Measurements from ENCODE around the gene CCDC73.
A peak's percentile ranks its signal among the peaks of the same experiment; 100 is the strongest.
"Not testable (repeated sequence)": the region's sequence is repeated elsewhere in the genome, so short reads cannot be mapped to it uniquely, and the experiment has no call there.

CCDC73 gene

GRCh38 chr11:32794439-32794838, at the start of gene CCDC73:
Gene CCDC73 (minus strand): TSS chr11:32794662. CDS start chr11:32760243, 34,419 bp downstream.
- DNase-seq: no peak

GRCh38 chr11:32843544-32843943, 49.1 kb upstream of the CCDC73 start:
- DNase-seq: no peak

- DNase-seq: no peak
Measured at GRCh38 chr11:32840587-32840986, 46.1 kb upstream of the CCDC73 start.

GRCh38 chr11:32839308-32839707, 44.8 kb upstream of the CCDC73 start:
- no peak for DNase-seq

GRCh38 chr11:32838505-32839274, 44.2 kb upstream of the CCDC73 start:
- no peak for DNase-seq

- no peak for DNase-seq
Measured at GRCh38 chr11:32836946-32837345, 42.5 kb upstream of the CCDC73 start.

GRCh38 chr11:32833921-32834320, 39.5 kb upstream of the CCDC73 start:
- no peak for DNase-seq

- no peak for DNase-seq
Measured at GRCh38 chr11:32831221-32831620, 36.8 kb upstream of the CCDC73 start.

- DNase-seq: no peak
Measured at GRCh38 chr11:32830796-32831195, 36.3 kb upstream of the CCDC73 start.

GRCh38 chr11:32830413-32830738, 35.9 kb upstream of the CCDC73 start:
- DNase-seq: no peak

GRCh38 chr11:32829680-32830412, 35.4 kb upstream of the CCDC73 start, which contains the start of gene PRRG4:
Gene PRRG4 (plus strand): TSS chr11:32829927. CDS start chr11:32830530, 603 bp downstream.
- peak; percentile 40 for DNase-seq

- DNase-seq: no peak
Measured at GRCh38 chr11:32829157-32829679, 34.8 kb upstream of the CCDC73 start.

- DNase-seq: no peak
Measured at GRCh38 chr11:32827276-32827675, 32.8 kb upstream of the CCDC73 start.

- no peak for DNase-seq
Measured at GRCh38 chr11:32826113-32826512, 31.7 kb upstream of the CCDC73 start.

GRCh38 chr11:32823617-32824016, 29.2 kb upstream of the CCDC73 start:
- DNase-seq: not testable (repeated sequence)

- no peak for DNase-seq
Measured at GRCh38 chr11:32821917-32822560, 27.6 kb upstream of the CCDC73 start.

GRCh38 chr11:32821517-32821916, 27.1 kb upstream of the CCDC73 start:
- DNase-seq: no peak

GRCh38 chr11:32820497-32820896, 26.0 kb upstream of the CCDC73 start:
- no peak for DNase-seq

- no peak for DNase-seq
Measured at GRCh38 chr11:32819187-32819586, 24.7 kb upstream of the CCDC73 start.

GRCh38 chr11:32817852-32818183, 23.4 kb upstream of the CCDC73 start:
- DNase-seq: no peak

GRCh38 chr11:32817181-32817851, 22.9 kb upstream of the CCDC73 start:
- no peak for DNase-seq

GRCh38 chr11:32809313-32809712, 14.9 kb upstream of the CCDC73 start:
- peak; percentile 69 for DNase-seq

- no peak for DNase-seq
Measured at GRCh38 chr11:32796425-32796824, 2.0 kb upstream of the CCDC73 start.
